GM23248 (cell line): ENCODE results near the gene GPANK1.

Experiments
- EZH2 ChIP-seq: fragments of 200-600 bp; sonication (generic); IDR thresholded peaks from 2 replicates; pipeline ENCODE4 v1.6.1; 2018; ENCODE audit warnings: antibody characterized with exemption, mild to moderate bottlenecking; ENCODE audit not compliant: insufficient read depth, poor library complexity, severe bottlenecking
- EZH2phosphoT487 ChIP-seq: fragments of 200-600 bp; sonication (generic); IDR thresholded peaks from 2 replicates; pipeline ENCODE4 v1.6.1; 2018; ENCODE audit warnings: antibody characterized with exemption, moderate library complexity, mild to moderate bottlenecking, low read depth; ENCODE audit not compliant: insufficient read depth

- TF ChIP-seq EZH2 (no peak), EZH2phosphoT487 (no peak)
These were observed 35.8 kb downstream of the GPANK1 start for GRCh38 chr6:31629014-31629413.
